HG02623 (cell line): ENCODE results near the gene COX20.

Source experiments
- ATAC-seq: cut with Tn5 transposase; IDR thresholded peaks from one replicate; pipeline ENCODE4 v1.9.1; 2021; ENCODE audit warnings: moderate library complexity; ENCODE audit not compliant: unreplicated experiment

COX20 gene

DNA sequence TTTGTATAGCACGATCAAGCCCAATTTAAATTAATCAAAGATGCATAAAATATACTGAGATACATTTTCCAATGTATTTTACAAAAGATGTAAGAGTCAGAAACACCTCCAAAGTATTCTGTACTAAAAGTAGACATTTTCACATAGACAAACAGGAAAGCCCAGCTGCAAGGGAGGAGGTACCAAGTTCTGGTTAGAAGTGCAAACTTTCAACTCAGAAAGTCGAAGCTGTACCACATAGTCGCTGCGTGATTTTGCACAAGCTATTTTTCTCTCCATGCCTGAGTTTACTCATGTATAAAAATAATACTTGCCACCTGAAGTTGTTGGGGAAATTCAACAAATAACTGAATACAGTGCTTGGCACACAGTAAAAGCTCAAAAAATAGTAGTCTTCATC, 34.5 kb downstream of the COX20 start:
- ATAC-seq, result no peak

DNA sequence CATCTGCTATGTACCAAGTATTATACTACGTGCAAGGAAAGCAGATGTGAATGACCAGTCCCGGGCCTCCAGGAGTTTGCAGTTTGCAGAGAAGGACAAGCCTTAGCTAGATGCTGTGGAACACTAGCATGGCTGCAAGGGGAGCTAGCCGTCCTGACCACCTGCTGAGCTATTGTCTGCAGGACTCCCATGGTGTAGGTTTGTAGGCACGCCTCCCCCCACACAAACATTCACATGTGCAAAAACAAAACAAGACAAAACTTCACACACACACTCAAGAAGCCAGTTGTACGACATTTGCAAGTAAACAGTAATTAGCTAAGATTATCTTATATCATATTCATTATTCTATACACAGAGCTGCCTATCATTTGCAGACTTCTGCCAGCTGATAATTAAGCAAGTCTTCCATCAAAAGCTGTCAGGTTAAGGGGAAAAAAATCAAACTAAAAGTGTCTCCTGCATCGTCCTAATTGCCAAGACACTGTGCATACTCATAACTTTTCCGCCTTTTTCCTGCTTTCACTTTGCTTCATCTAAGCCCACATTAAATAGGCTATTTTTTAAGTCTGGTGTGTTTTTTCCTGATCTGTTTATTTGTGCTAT, 39.6 kb downstream of the COX20 start:
- ATAC-seq, result no peak

DNA sequence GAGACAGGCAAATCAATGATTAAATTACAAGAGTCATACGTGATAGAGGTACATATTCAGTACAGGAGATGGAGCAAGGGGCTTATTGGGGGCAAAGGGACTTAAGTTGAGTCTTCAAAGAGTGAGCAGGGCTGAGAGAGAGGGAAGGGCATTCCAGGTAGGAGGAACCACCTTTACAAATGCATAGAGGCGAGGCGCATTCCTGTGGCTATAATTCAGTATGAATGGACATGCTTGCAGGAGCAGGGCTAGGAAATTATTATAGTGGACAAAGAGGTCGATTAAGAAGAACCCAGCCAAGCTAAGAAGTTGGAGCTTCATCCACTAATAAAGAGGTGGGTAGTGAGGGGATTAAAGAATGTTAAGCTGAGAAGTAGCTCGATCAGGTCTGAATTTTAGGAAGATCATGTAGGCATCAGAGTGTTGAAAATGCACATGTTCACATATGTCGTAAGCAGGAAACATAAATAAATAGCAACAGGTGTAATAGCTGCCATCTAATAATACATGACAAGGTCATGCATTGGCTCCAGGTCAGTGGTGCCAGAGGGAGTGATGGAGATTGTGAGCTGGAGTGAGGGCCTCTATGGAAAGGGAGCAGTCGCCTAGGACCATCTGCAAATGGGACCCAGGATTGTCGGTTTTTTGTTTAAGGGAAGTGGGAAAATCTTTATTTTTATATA, 40.9 kb downstream of the COX20 start:
- no peak for ATAC-seq

DNA sequence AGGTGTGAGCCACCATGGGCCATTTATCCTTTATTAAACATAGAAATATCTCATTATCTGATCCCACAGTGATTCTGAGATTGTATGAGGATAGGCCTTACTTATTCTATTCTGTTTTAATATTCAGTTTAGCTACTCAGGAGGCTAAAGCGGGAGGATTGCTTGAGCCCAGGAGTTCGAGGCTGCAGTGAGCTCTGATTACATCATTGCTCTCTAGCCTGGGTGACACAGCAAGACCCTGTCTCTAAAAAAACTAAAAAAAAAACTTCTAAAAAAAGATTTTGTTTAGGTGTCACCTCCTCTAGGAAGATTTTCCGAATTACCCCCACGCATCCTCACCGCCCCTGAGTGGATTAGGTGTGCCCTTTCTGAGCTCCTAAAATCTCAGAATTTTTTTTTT, 43.2 kb downstream of the COX20 start:
- no peak for ATAC-seq

DNA sequence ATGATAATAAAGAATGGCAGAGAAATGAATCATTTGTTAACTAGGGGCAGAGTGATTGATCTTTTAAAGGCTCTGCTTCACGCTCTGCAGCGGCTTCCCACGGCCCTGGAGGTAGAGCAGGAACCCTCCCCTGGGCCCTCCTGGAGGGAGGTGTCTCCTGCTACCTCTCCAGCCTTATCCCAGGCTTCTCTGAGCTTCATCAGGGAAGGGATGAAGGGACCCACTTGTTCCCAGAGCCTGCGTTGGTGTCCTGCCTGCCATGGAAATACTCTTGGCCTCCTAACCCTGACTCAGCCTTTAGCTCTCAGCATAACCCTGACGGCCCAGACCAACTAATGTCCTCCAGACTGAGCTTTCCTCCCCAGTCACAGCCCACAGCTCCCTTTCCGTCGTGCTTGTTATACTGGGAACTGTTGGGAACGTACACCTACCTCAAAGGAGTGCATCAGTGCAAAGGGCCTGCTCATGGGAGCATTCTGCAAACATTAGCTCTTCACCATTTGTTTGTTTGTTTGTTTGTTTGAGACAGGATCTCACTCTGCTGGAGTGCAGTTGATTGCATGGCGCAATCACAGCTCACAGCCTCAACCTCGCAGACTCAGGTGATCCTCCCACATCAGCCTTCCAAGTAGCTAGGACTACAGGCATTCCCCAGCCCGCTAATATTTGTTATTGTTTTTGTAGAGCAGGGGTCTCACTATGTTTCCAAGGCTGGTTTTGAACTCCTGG, 46.3 kb downstream of the COX20 start:
- no peak for ATAC-seq

DNA sequence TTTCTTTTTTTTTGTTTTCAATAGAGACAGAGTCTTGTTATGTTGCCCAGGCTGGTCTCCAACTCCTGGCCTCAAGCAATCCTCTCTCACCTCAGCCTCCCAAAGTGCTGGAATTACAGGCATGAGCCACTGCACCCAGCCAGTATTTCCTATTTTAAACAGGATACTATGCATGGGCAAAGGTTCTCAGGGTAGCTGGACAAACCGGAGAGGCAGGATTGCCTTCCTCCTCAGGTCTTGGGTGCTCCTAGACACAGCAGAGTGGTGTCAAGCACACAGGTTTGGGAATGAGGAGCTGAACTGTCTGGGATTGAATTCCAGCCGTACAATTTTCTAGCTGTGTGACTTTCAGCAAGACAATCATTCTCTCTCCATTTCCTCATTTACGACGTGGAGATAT, 51.8 kb downstream of the COX20 start:
- ATAC-seq, result no peak

DNA sequence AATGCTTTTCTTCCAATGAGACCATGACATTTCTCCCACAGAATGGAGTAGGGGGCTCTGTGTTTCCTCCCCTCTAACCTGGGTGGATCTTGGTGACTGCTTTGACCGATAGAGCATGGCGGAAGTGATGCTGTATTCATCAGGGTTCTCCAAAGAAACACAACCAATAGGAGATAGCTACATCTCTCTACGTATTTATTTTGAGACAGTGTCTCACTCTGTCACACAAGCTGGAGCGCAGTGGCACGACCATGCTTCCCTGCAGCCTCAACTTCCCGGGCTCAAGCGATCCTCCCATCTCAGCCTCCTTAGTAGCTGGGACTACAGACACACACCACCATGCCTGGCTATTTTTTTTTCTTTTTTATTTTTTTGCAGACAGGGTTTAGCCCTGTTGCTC, 58.4 kb downstream of the COX20 start:
- ATAC-seq, result no peak
